GM23338 (cell line): ENCODE results near the gene RYR3.

Source experiments
- CTCF ChIP-seq, 2 experiments: fragments of 200-600 bp in 1 of 2; sonication (generic) in 1 of 2; conservative IDR thresholded peaks; 2 replicates each; pipeline versions ENCODE4 v1.5.1 to v1.6.1; 2016 to 2017; ENCODE audit warnings: antibody characterized with exemption in 2 of 2, low read depth in 2 of 2, mild to moderate bottlenecking in 2 of 2, moderate library complexity in 1 of 2
- EZH2 ChIP-seq: fragments of 200-600 bp; sonication (generic); IDR thresholded peaks from one replicate; pipeline ENCODE4 v1.8.0; 2017; ENCODE audit warnings: antibody characterized with exemption, mild to moderate bottlenecking, low read depth; ENCODE audit not compliant: unreplicated experiment
- NANOG ChIP-seq: IDR thresholded peaks from 2 replicates; pipeline ENCODE4 v1.6.1; 2016; ENCODE audit warnings: antibody characterized with exemption, borderline replicate concordance
- POLR2AphosphoS5 ChIP-seq: IDR thresholded peaks from 2 replicates; pipeline ENCODE4 v1.6.1; 2016; ENCODE audit warnings: antibody characterized with exemption, low read depth

GRCh38 chr15:33553157-33553556, 242.4 kb downstream of the RYR3 start:
- TF ChIP-seq POLR2AphosphoS5 (no peak), EZH2 (no peak), CTCF (conservative IDR thresholded peaks at IDR 0.05; ENCODE audit: low read depth in 2 of 2) (no peak), NANOG (no peak)
